Duodenal mucosa (tissue), 2 donors: ENCODE results near the gene TECPR2.

ENCODE experiments used
- H3K27ac ChIP-seq: one replicate; pipeline ENCODE4 v1.7.0; 2013; ENCODE audit warnings: low read depth, low read length
- H3K27me3 ChIP-seq, 2 donors: one replicate each; pipeline ENCODE4 v1.7.0; 2013; ENCODE audit warnings: low read length in 2 of 2, control low read depth in 1 of 2; ENCODE audit not compliant: insufficient read depth in 2 of 2, control insufficient read depth in 1 of 2
- H3K36me3 ChIP-seq, 2 donors: one replicate each; pipeline ENCODE4 v1.7.0; 2013; ENCODE audit warnings: low read length in 2 of 2, control low read depth in 1 of 2; ENCODE audit not compliant: insufficient read depth in 2 of 2, control insufficient read depth in 1 of 2
- H3K4me1 ChIP-seq, 2 donors: one replicate each; pipeline ENCODE4 v1.7.0; 2013; ENCODE audit warnings: low read length in 2 of 2, control low read depth in 1 of 2; ENCODE audit not compliant: insufficient read depth in 2 of 2, control insufficient read depth in 1 of 2
- H3K4me3 ChIP-seq, 2 donors: one replicate each; pipeline ENCODE4 v1.7.0; 2013; ENCODE audit warnings: low read length in 2 of 2, low read depth in 1 of 2
- H3K9ac ChIP-seq, 2 donors: one replicate each; pipeline ENCODE4 v1.7.0; 2013; ENCODE audit warnings: low read length in 2 of 2, low read depth in 1 of 2
- H3K9me3 ChIP-seq, 2 donors: one replicate each; pipeline ENCODE4 v1.7.0; 2013; ENCODE audit warnings: low read length in 2 of 2, control low read depth in 1 of 2; ENCODE audit not compliant: control insufficient read depth in 1 of 2

The TECPR2 gene

GRCh38 chr14:102370305-102370809 lies 7.6 kb downstream of the TECPR2 start:
- no peaks in the 10 kb centered on the region for H3K4me1 ChIP-seq
- H3K9me3 ChIP-seq, result no peaks in the 10 kb centered on the region
- no peaks in the 10 kb centered on the region for H3K36me3 ChIP-seq
- no peak overlapping the region for H3K4me3 ChIP-seq
- no peaks in the 10 kb centered on the region for H3K27me3 ChIP-seq
- no peak overlapping the region for H3K27ac ChIP-seq
- H3K9ac ChIP-seq, result no peak overlapping the region

DNA sequence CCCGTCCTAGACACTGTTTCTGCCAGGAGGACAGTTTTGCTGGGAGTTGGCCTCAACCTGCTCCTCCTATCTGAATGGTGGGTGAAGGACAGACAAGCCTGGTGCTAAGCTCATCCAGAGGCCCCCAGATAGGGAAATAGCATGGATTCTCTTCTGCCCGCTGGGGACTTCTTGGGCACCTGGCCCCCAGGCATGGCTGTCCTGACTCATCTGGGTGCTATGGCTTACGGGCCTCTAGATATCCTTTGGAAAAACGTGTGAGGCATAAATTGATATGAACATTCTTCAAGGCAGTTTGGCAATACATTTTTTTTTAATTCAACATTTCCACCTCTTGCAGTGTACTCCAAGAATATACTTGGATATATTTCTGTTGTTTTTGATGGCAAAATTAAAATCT lies 8.6 kb downstream of the TECPR2 start:
- no peaks in the 10 kb centered on the region for H3K36me3 ChIP-seq
- no peak overlapping the region for H3K4me3 ChIP-seq
- no peak overlapping the region for H3K27ac ChIP-seq
- no peak overlapping the region for H3K9ac ChIP-seq
- H3K9me3 ChIP-seq, result no peaks in the 10 kb centered on the region
- no peaks in the 10 kb centered on the region for H3K4me1 ChIP-seq
- H3K27me3 ChIP-seq, result no peaks in the 10 kb centered on the region

- Histone ChIP-seq H3K9ac (no peak overlapping the region), H3K9me3 (no peaks in the 10 kb centered on the region), H3K27ac (no peak overlapping the region), H3K4me1 (no peaks in the 10 kb centered on the region), H3K4me3 (no peak overlapping the region), H3K36me3 (peaks cover 0 to 13% of the 10 kb centered on the region in 2 donors), H3K27me3 (no peaks in the 10 kb centered on the region)
These were observed 10.4 kb downstream of the TECPR2 start for GRCh38 chr14:102373110-102373509.

GRCh38 chr14:102374264-102374663 lies 11.5 kb downstream of the TECPR2 start:
- Histone ChIP-seq H3K36me3 (peaks cover 0 to 17% of the 10 kb centered on the region in 2 donors), H3K27me3 (no peaks in the 10 kb centered on the region), H3K9me3 (no peaks in the 10 kb centered on the region), H3K4me1 (no peaks in the 10 kb centered on the region), H3K27ac (no peak overlapping the region), H3K9ac (no peak overlapping the region), H3K4me3 (no peak overlapping the region)

DNA sequence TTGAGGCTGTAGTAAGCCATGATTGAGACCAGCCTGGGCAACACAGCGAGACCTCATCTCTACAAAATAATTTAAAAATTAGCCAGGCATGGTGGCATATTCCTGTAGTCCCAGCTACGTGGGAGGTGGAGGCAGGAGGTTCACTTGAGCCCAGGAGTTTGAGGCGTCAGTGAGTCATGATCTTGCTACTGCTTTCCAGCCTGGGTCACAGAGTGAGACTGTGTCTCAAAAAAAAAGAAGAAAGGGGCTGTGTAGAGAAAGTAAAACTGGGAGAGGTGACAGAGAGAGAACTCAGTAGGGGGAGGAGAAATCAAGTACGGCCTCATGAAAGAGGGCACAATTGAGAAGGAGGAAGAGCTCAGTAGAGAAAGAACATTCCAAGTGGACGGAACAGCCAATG lies 12.4 kb downstream of the TECPR2 start:
- Histone ChIP-seq H3K36me3 (peaks cover 0 to 18% of the 10 kb centered on the region in 2 donors), H3K9me3 (no peaks in the 10 kb centered on the region), H3K27ac (no peak overlapping the region), H3K4me3 (no peak overlapping the region), H3K27me3 (no peaks in the 10 kb centered on the region), H3K4me1 (no peaks in the 10 kb centered on the region), H3K9ac (no peak overlapping the region)

- no peaks in the 10 kb centered on the region for H3K4me1 ChIP-seq
- peaks cover 0 to 22% of the 10 kb centered on the region in 2 donors for H3K36me3 ChIP-seq
These were observed 15.0 kb downstream of the TECPR2 start for GRCh38 chr14:102377696-102378095.

GRCh38 chr14:102378830-102379229 lies 16.1 kb downstream of the TECPR2 start:
- H3K4me3 ChIP-seq, result no peak overlapping the region
- no peaks in the 10 kb centered on the region for H3K4me1 ChIP-seq
- no peaks in the 10 kb centered on the region for H3K9me3 ChIP-seq

More at GRCh38 chr14:102377696-102378095, 15.0 kb downstream of the TECPR2 start:
- Histone ChIP-seq H3K27me3 (no peaks in the 10 kb centered on the region), H3K9me3 (no peaks in the 10 kb centered on the region), H3K4me3 (no peak overlapping the region), H3K9ac (no peak overlapping the region), H3K27ac (no peak overlapping the region)

DNA sequence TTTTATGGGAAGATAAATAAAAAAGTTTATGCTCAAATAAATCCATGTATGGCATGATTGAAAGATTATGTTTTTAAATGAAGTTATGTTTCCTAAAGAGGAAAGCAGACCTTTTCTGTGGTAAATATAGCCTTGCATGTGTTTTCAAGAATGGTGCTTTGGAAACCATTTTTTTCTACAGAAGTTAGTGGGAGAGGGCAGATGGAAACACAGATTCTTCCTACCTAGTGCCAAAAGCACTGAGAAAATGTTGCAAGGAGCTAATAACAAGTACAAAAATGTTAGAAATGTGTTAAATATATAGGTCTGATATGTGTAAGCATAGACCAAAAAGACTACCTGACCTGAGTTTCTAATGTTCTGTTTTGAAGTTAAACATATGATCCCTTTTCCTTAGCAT lies 24.3 kb downstream of the TECPR2 start:
- Histone ChIP-seq H3K4me1 (peaks cover 0 to 4% of the 10 kb centered on the region in 2 donors), H3K9ac (no peak overlapping the region), H3K4me3 (no peak overlapping the region), H3K36me3 (no peaks in the 10 kb centered on the region), H3K9me3 (no peaks in the 10 kb centered on the region), H3K27me3 (no peaks in the 10 kb centered on the region), H3K27ac (no peak overlapping the region)

More at GRCh38 chr14:102378830-102379229, 16.1 kb downstream of the TECPR2 start:
- Histone ChIP-seq H3K27me3 (no peaks in the 10 kb centered on the region), H3K36me3 (peaks cover 0 to 22% of the 10 kb centered on the region in 2 donors), H3K27ac (no peak overlapping the region), H3K9ac (no peak overlapping the region)

DNA sequence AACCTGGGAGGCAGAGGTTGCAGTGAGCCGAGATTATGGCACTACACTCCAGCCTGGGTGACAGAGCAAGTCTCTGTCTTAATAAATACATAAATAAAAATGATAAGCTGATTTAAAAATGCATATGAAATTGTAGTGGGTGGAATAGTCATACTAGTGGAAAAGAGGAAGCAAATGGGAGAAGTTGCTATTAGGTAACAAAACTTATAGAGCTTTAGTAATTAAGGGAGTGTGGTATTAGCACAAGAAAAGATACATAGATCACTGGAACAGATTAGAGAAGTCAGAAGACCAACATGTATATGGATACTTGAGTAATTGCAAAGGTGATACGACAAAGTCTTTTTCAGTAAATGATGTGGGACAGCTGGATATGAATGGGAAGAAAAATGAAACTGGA lies 26.5 kb downstream of the TECPR2 start:
- Histone ChIP-seq H3K4me3 (no peak overlapping the region), H3K9me3 (no peaks in the 10 kb centered on the region), H3K9ac (no peak overlapping the region), H3K4me1 (peaks cover 6 to 7% of the 10 kb centered on the region in 2 donors), H3K36me3 (no peaks in the 10 kb centered on the region), H3K27ac (no peak overlapping the region), H3K27me3 (no peaks in the 10 kb centered on the region)

GRCh38 chr14:102390064-102390855 lies 27.5 kb downstream of the TECPR2 start:
- Histone ChIP-seq H3K4me1 (peaks cover 6 to 7% of the 10 kb centered on the region in 2 donors), H3K9ac (no peak overlapping the region), H3K27ac (no peak overlapping the region), H3K27me3 (no peaks in the 10 kb centered on the region), H3K36me3 (no peaks in the 10 kb centered on the region), H3K4me3 (no peak overlapping the region), H3K9me3 (no peaks in the 10 kb centered on the region)
